PC-3 (cell line): ENCODE data around the gene CAPN5.
A peak's percentile ranks its signal among the peaks of the same experiment; 100 is the strongest.

Experiments used
- EZH2 ChIP-seq: fragments of 300-600 bp; sonication (generic); IDR thresholded peaks from one replicate; pipeline ENCODE4 v1.6.1; 2017; ENCODE audit warnings: antibody characterized with exemption, mild to moderate bottlenecking, low read length; ENCODE audit not compliant: unreplicated experiment
- TF ChIP-seq, protein P1 (sequence below): fragments of 300-600 bp; sonication (generic); conservative IDR thresholded peaks from 2 replicates; pipeline ENCODE4 v1.5.1; 2017; ENCODE audit warnings: antibody characterized with exemption, low read depth, mild to moderate bottlenecking, low read length

DNA sequence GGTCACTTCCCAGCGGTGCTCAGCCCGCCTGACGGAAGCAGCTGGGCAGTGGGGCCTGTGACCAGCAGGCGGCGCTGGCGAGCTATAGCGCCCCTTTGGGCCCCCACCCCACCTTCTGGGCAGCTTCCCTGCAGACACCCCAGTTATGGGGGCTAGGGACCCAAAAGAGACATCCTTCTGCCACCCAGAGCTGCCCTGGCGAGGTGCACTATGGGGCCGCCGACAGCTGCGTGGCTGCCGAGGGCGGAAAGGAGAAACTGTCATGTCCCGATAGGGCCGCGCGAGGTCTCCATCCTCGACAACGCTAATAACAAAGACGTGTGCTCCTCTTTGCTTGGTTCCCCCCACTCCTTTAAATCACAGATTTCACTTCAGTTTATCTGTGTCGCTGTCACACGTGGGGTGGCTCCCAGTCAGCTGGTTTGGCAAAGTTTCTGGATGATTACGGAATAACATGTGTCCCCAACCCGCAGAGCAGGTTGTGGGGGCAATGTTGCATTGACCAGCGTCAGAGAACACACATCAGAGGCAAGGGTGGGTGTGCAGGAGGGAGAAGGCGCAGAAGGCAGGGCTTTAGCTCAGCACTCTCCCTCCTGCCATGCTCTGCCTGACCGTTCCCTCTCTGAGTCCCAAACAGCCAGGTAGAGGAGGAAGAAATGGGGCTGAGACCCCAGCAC, 60.6 kb downstream of the CAPN5 start:
- TF ChIP-seq, protein P1, sequence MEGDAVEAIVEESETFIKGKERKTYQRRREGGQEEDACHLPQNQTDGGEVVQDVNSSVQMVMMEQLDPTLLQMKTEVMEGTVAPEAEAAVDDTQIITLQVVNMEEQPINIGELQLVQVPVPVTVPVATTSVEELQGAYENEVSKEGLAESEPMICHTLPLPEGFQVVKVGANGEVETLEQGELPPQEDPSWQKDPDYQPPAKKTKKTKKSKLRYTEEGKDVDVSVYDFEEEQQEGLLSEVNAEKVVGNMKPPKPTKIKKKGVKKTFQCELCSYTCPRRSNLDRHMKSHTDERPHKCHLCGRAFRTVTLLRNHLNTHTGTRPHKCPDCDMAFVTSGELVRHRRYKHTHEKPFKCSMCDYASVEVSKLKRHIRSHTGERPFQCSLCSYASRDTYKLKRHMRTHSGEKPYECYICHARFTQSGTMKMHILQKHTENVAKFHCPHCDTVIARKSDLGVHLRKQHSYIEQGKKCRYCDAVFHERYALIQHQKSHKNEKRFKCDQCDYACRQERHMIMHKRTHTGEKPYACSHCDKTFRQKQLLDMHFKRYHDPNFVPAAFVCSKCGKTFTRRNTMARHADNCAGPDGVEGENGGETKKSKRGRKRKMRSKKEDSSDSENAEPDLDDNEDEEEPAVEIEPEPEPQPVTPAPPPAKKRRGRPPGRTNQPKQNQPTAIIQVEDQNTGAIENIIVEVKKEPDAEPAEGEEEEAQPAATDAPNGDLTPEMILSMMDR = peak; percentile 99
- TF ChIP-seq EZH2 = no peak
